ENCODE measurements around the gene TXNIP. TPM values are rescaled to one million over a fixed set of nuclear protein-coding genes. Genes with fewer than 3 reads are reported as not detected.

The TXNIP gene
- total RNA-seq, 1 donor from 2014 or later, result 213 TPM

GRCh38 chr1:145962157-145963102 is 33.9 kb downstream of the TXNIP start:
- peak; percentile 30 for DNase-seq (ENCODE audit: low spot score)
- Histone ChIP-seq H2AFZ (replicated peaks) (peak overlapping the region; percentile 79), H3K4me2 (peak overlapping the region; percentile 87), H3K4me3 (peak overlapping the region; percentile 79), H3K27ac (no peak overlapping the region), H3K9ac (no peak overlapping the region), H3K9me3 (ENCODE audit: low read depth) (peaks cover 4% of the 10 kb centered on the region), H3K79me2 (ENCODE audit: low read depth) (no peaks in the 10 kb centered on the region), H4K20me1 (ENCODE audit: low read depth) (no peaks in the 10 kb centered on the region), H3F3A (ENCODE audit: low read depth) (peaks cover 17% of the 10 kb centered on the region), H3K36me3 (no peaks in the 10 kb centered on the region), H3K4me1 (peaks cover 32% of the 10 kb centered on the region), H3K27me3 (peaks cover 70% of the 10 kb centered on the region)
- Mint-ChIP-seq H3K27me3 (ENCODE audit: insufficient read depth, low read depth) (peaks cover 22% of the 10 kb centered on the region), H3K36me3 (no peaks in the 10 kb centered on the region), H3K4me1 (peaks cover 60% of the 10 kb centered on the region), H3K27ac (no peak overlapping the region), H3K9me3 (peaks cover 6% of the 10 kb centered on the region), H3K4me3 (peak overlapping the region; percentile 96)
- TF ChIP-seq EZH2phosphoT487 (IDR thresholded peaks at IDR 0.05) (peak; percentile 16), CTCF (IDR thresholded peaks at IDR 0.05) (no peak), EZH2 (IDR thresholded peaks at IDR 0.05) (peak; percentile 8)

- Mint-ChIP-seq H3K36me3 (no peaks in the 10 kb centered on the region), H3K4me1 (peaks cover 62% of the 10 kb centered on the region), H3K27me3 (ENCODE audit: insufficient read depth, low read depth) (peaks cover 22% of the 10 kb centered on the region), H3K9me3 (no peaks in the 10 kb centered on the region), H3K27ac (no peak overlapping the region), H3K4me3 (peak overlapping the region; percentile 96)
- Histone ChIP-seq H3K27me3 (peaks cover 78% of the 10 kb centered on the region), H3K9me3 (ENCODE audit: low read depth) (no peaks in the 10 kb centered on the region), H3K79me2 (ENCODE audit: low read depth) (no peaks in the 10 kb centered on the region), H3K4me1 (peaks cover 36% of the 10 kb centered on the region), H3K9ac (no peak overlapping the region), H3K4me3 (peak overlapping the region; percentile 79), H3K4me2 (peak overlapping the region; percentile 87), H2AFZ (replicated peaks) (peak overlapping the region; percentile 79), H4K20me1 (ENCODE audit: low read depth) (no peaks in the 10 kb centered on the region), H3K27ac (no peak overlapping the region), H3K36me3 (no peaks in the 10 kb centered on the region), H3F3A (ENCODE audit: low read depth) (peaks cover 26% of the 10 kb centered on the region)
- peak; percentile 38 for DNase-seq (ENCODE audit: low spot score)
- TF ChIP-seq CTCF (IDR thresholded peaks at IDR 0.05) (no peak), EZH2 (IDR thresholded peaks at IDR 0.05) (peak; percentile 85), EZH2phosphoT487 (IDR thresholded peaks at IDR 0.05) (peak; percentile 73)
Observed at GRCh38 chr1:145961425-145962156, 34.8 kb downstream of the TXNIP start.

- peak overlapping the region; percentile 87 for H3K4me2 ChIP-seq
- peaks cover 84% of the 10 kb centered on the region for H3K27me3 ChIP-seq
- peaks cover 63% of the 10 kb centered on the region for H3K4me1 Mint-ChIP-seq
Observed at GRCh38 chr1:145961109-145961424, 35.3 kb downstream of the TXNIP start.

More at GRCh38 chr1:145961109-145961424, 35.3 kb downstream of the TXNIP start:
- DNase-seq (ENCODE audit: low spot score), result no peak
- Histone ChIP-seq H4K20me1 (ENCODE audit: low read depth) (no peaks in the 10 kb centered on the region), H3K4me3 (peak overlapping the region; percentile 79), H3K9me3 (ENCODE audit: low read depth) (no peaks in the 10 kb centered on the region), H3K4me1 (peaks cover 36% of the 10 kb centered on the region), H2AFZ (replicated peaks) (peak overlapping the region; percentile 79), H3K9ac (no peak overlapping the region), H3K27ac (no peak overlapping the region), H3F3A (ENCODE audit: low read depth) (peaks cover 26% of the 10 kb centered on the region), H3K79me2 (ENCODE audit: low read depth) (no peaks in the 10 kb centered on the region), H3K36me3 (no peaks in the 10 kb centered on the region)
- Mint-ChIP-seq H3K36me3 (no peaks in the 10 kb centered on the region), H3K4me3 (peak overlapping the region; percentile 96), H3K27me3 (ENCODE audit: insufficient read depth, low read depth) (peaks cover 22% of the 10 kb centered on the region), H3K27ac (peak overlapping the region; percentile 90), H3K9me3 (no peaks in the 10 kb centered on the region)
- TF ChIP-seq EZH2phosphoT487 (IDR thresholded peaks at IDR 0.05) (no peak), EZH2 (IDR thresholded peaks at IDR 0.05) (no peak), CTCF (IDR thresholded peaks at IDR 0.05) (no peak)

All from neural progenitor cell (in vitro differentiated cells).